Cardiac fibroblast (primary cell): ENCODE data around the gene ADAM17.

Experiments used
- DNase-seq, 2 donors: peaks; one replicate each; pipeline versions ENCODE4 v3.0.0 to v3.0.0-alpha.2; 2010; ENCODE audit warnings: low read depth in 2 of 2
- H3K4me3 ChIP-seq, 2 donors: replicated peaks in 1 of 2; 1 replicate in 1 of 2; 2 replicates in 1 of 2; pipeline ENCODE4 v1.5.1; 2011; ENCODE audit warnings: low read depth in 2 of 2, low read length in 2 of 2, mild to moderate bottlenecking in 2 of 2, moderate library complexity in 1 of 2
- TF ChIP-seq, protein P1 (sequence below): IDR thresholded peaks from one replicate; pipeline ENCODE4 v1.5.1; 2011; ENCODE audit warnings: low read depth, mild to moderate bottlenecking, low read length, inconsistent platforms

The ADAM17 gene

DNA sequence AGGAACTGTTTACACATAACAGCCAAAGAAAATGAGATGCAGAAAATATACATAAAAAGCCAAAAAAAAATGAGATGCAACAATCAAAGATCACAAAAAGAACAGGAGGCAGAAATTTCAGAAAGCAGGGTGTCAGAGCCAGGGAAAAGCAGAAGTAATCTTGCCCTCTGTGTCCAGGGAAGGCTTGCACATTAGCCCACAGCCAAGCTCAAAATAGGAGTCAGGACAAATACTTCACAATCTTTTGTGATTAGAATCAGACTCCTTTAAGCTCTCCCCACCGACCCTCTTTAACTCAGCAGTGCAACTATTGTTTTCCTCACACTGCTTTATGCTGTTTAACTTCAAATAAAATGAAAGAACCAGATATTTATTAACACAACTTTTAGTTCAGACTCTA is 46.7 kb downstream of the ADAM17 start:
- no peak for DNase-seq
- no peak overlapping the region for H3K4me3 ChIP-seq
- TF ChIP-seq, protein P1, sequence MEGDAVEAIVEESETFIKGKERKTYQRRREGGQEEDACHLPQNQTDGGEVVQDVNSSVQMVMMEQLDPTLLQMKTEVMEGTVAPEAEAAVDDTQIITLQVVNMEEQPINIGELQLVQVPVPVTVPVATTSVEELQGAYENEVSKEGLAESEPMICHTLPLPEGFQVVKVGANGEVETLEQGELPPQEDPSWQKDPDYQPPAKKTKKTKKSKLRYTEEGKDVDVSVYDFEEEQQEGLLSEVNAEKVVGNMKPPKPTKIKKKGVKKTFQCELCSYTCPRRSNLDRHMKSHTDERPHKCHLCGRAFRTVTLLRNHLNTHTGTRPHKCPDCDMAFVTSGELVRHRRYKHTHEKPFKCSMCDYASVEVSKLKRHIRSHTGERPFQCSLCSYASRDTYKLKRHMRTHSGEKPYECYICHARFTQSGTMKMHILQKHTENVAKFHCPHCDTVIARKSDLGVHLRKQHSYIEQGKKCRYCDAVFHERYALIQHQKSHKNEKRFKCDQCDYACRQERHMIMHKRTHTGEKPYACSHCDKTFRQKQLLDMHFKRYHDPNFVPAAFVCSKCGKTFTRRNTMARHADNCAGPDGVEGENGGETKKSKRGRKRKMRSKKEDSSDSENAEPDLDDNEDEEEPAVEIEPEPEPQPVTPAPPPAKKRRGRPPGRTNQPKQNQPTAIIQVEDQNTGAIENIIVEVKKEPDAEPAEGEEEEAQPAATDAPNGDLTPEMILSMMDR: no peak

DNA sequence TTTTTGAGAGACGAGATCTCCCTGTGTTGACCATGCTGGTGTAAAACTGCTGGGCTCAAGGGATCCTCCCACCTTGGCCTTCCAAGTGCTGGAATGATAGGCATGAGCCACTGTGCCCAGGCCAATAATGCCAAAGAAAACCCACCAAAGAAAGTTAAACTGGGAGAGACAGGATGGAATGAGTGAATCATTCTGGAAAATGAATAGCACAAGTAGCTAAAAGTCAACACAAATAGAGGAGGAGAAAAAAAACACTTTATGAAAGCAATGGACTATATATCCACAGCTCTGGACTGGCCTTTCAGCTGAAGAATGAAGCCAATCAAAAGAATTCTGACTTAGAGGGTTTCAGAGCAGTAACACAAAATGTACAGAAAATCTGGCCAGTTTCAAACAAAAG is 57.4 kb downstream of the ADAM17 start:
- TF ChIP-seq, protein P1: no peak
- H3K4me3 ChIP-seq: no peak overlapping the region
- no peak for DNase-seq

DNA sequence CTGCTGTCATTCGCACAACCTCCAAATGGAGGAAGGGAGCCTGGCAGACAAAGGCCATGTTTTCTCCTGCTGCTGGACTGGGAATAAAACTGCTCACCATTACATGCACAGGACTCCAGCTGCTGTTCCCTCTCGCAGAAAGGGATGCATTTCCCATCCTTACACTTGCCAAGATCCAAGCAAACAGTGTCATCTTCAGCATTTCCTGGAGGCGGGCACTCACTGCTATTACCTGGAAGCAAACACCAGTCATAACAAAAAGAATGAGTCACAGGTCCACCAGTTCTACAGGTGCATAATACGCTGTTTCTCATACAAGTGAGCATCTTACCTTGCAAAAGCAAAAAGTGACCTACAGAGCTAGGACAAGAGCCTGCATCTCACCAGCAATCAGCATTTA is 58.6 kb downstream of the ADAM17 start:
- DNase-seq: no peak
- no peak overlapping the region for H3K4me3 ChIP-seq
- TF ChIP-seq, protein P1: no peak

DNA sequence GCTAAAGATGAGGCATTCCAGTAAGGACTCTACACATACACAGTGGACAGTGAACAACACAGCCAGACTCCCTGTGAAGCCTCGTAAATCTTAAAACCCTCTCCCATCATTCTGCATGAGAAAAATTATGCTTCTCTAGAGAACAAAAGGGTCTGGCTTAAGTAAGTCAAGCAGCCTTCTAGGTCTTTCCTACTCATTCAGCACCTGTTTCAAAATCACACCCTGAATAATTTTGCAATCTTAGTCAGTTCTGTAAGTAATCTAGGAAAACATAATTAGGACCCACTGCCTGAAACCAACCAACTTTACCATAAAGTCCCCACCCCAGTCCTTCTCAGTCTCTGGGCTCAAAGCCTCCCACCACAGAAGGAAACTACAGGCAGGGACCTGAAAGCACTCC is 61.5 kb downstream of the ADAM17 start:
- TF ChIP-seq, protein P1: no peak

DNA sequence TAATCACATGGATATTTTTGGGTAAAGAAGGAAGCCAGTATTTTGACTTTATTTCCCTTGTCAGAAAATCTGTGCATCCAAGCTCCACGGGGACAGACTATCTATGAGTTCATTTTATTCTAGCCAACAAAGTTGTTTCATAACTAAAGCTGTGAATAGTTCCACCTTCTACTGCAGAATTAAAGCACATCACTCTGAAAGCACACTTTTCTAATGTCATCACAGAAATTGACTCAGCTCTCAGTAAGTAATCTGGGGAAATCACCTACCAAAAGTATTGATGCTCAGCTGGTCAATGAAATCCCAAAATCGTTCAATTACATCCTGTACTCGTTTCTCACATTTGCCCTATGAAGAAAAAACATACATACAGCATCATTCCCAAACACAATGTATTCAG is 62.2 kb downstream of the ADAM17 start:
- DNase-seq: no peak
- no peak overlapping the region for H3K4me3 ChIP-seq
- TF ChIP-seq, protein P1: no peak

More for the DNA sequence above, 61.5 kb downstream of the ADAM17 start:
- no peak overlapping the region for H3K4me3 ChIP-seq
- no peak for DNase-seq

DNA sequence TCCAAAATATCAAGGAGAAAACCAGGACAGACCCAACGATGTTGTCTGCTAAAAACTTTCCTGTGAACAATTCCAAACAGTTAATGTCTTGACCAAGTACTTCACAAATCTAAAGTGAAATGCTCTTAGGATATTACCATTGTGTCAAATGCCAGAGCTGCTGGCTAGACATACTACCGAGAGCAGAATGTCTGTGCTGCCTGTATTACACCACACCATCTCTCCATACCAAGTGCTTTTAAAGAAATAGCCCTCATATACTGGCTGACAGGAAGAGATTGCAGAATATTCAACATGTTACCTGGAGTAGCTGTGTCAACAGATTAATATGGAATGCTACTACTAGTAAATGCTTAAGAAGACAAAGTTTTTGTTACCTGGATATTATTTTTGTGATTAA is 62.7 kb downstream of the ADAM17 start:
- TF ChIP-seq, protein P1: no peak
- no peak for DNase-seq
- no peak overlapping the region for H3K4me3 ChIP-seq

DNA sequence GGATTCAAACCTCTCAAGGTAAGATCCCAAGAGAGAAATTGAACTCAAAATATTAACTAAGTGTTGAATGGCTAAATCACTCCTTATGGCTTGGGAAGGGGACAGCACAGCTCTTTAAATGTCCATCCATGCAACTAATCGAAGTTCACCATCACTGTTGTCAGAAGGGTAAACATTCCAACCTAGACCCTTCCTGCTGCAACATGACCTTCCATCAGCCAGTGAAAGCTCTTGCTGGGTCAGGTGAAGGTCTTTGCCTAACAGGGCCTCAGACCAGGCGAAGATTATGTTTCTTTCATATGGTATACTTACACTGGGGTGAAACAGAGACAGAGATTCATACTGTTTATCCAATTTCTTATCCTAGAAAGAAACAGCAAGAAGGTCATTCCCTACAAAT is 64.8 kb downstream of the ADAM17 start:
- TF ChIP-seq, protein P1: no peak
- H3K4me3 ChIP-seq: no peak overlapping the region
- DNase-seq: no peak
